Body of pancreas (tissue), 4 donors: ENCODE results near the gene ADAMTSL3. TPM values are rescaled to one million over a fixed set of nuclear protein-coding genes. Genes with fewer than 3 reads are reported as not detected.
"Not testable (repeated sequence)": the region's sequence is repeated elsewhere in the genome, so short reads cannot be mapped to it uniquely, and the experiment has no call there.

ENCODE experiments used
- ATAC-seq: fragments of 150-250 bp; one replicate; pipeline ENCODE4 v1.9.1; 2016
- DNase-seq, 4 donors: peaks; one replicate each; pipeline ENCODE4 v3.0.0-alpha.2; 2019
- H3K27ac ChIP-seq, 4 donors: fragments of 200-600 bp; sonication (generic); 1 replicate in 3 of 4; 2 replicates in 1 of 4; pipeline versions ENCODE4 v1.5.1 to v1.6.1; 2016 to 2019; ENCODE audit warnings: mild to moderate bottlenecking in 1 of 4, mixed read lengths in 1 of 4, moderate library complexity in 1 of 4
- H3K27me3 ChIP-seq, 2 donors: fragments of 200-600 bp; sonication (generic); one replicate each; pipeline ENCODE4 v1.6.0; 2016; ENCODE audit warnings: mild to moderate bottlenecking in 1 of 2
- H3K36me3 ChIP-seq, 2 donors: fragments of 200-600 bp; sonication (generic); replicated peaks in 1 of 2; 2 replicates each; pipeline ENCODE4 v1.5.1; 2016; ENCODE audit warnings: low read depth in 2 of 2; ENCODE audit not compliant: insufficient read depth in 1 of 2
- H3K4me1 ChIP-seq: fragments of 200-600 bp; sonication (generic); one replicate; pipeline ENCODE4 v1.6.0; 2016
- H3K4me3 ChIP-seq, 2 donors: fragments of 200-600 bp; sonication (generic); 1 replicate in 1 of 2; 2 replicates in 1 of 2; pipeline ENCODE4 v1.5.1; 2016 to 2019
- H3K9me3 ChIP-seq, 3 donors: fragments of 200-600 bp; sonication (generic); 1 replicate in 2 of 3; 2 replicates in 1 of 3; pipeline ENCODE4 v1.5.1; 2016
- POLR2A ChIP-seq, 3 donors: fragments of 450-650 bp; IDR thresholded peaks; one replicate each; pipeline ENCODE4 v1.6.1; 2016; ENCODE audit warnings: antibody characterized with exemption in 3 of 3, mild to moderate bottlenecking in 2 of 3
- WGBS, 2 donors: methylation state at CpG; one replicate each; pipeline ENCODE4 v1.1.5; 2017; 5-methylcytosine and 5-hydroxymethylcytosine counted together
- intact Hi-C: fragments of 100-400 bp; cut with DNase I; formaldehyde crosslinking; loops from one replicate; pipeline ENCODE4 v1.15.1; 2023
- total RNA-seq, 2 donors: library from RNA; depleted of rRNA; stranded (reverse); fragments of >200 nt; gene quantifications; one replicate each; pipeline ENCODE4 v1.1.0, GENCODE V29; 2016
- TF ChIP-seq, protein P1 (sequence below), 7 experiments: fragments of 450-650 bp in 4 of 7; fragments of 200-600 bp in 3 of 7; sonication (generic) in 3 of 7; IDR thresholded peaks; one replicate each; pipeline ENCODE4 v1.5.1; 2016 to 2019; ENCODE audit warnings: antibody characterized with exemption in 7 of 7

The ADAMTSL3 gene
- total RNA-seq, 2 donors from 2014 or later, result 7.8 to 10.2 TPM

DNA sequence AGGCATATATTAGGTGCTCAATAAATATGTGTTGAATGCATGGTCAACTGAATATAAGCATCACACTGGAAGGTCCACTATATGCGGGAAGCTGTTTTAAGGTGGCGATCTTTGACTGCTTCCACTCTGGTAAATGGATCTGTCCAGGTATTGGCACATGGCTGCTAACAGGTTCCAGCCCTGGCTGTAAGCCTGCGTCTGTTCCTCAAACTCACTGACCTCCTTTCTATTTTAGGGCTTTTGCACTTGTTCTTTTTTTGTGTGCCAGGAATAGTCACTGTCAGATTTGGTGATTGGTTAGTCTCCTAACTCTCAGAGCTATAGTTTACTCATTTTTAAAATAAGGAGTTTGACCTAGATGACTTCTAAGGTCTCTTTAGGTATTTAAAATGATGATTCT, 46.2 kb downstream of the ADAMTSL3 start:
- 91 to 96% methylated on average over 3 of the region's 3 CpGs for WGBS, 2 donors
- ATAC-seq (no peak), DNase-seq (no peak)
- TF ChIP-seq, protein P1, sequence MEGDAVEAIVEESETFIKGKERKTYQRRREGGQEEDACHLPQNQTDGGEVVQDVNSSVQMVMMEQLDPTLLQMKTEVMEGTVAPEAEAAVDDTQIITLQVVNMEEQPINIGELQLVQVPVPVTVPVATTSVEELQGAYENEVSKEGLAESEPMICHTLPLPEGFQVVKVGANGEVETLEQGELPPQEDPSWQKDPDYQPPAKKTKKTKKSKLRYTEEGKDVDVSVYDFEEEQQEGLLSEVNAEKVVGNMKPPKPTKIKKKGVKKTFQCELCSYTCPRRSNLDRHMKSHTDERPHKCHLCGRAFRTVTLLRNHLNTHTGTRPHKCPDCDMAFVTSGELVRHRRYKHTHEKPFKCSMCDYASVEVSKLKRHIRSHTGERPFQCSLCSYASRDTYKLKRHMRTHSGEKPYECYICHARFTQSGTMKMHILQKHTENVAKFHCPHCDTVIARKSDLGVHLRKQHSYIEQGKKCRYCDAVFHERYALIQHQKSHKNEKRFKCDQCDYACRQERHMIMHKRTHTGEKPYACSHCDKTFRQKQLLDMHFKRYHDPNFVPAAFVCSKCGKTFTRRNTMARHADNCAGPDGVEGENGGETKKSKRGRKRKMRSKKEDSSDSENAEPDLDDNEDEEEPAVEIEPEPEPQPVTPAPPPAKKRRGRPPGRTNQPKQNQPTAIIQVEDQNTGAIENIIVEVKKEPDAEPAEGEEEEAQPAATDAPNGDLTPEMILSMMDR (IDR thresholded peaks at IDR 0.05), result no peak
- no peak for TF ChIP-seq POLR2A (IDR thresholded peaks at IDR 0.05)
- Histone ChIP-seq H3K27me3 (no peaks in the 10 kb centered on the region), H3K4me3 (no peak overlapping the region), H3K36me3 (no peaks in the 10 kb centered on the region), H3K9me3 (no peaks in the 10 kb centered on the region), H3K4me1 (no peaks in the 10 kb centered on the region), H3K27ac (no peak overlapping the region)
- intact Hi-C loops, result no loop called here

DNA sequence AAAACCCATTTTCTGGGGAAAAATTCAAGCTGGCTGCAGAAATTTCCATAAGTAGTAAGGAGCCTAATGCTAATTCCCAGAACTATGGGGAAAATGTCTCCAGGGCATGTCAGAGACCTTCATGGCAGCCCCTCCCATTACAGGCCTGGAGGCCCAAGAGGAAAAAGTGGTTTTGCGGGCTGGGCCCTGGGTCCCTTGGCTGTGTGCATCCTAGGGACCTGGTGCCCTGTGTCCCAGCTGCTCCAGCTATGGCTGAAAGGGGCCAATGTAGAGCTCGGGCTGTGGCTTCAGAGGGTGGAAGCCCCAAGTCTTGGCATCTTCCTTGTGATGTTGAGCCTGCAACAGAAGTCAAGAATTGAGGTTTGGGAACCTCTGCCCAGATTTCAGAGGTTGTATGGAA, 48.4 kb downstream of the ADAMTSL3 start:
- not testable (repeated sequence) for ATAC-seq

DNA sequence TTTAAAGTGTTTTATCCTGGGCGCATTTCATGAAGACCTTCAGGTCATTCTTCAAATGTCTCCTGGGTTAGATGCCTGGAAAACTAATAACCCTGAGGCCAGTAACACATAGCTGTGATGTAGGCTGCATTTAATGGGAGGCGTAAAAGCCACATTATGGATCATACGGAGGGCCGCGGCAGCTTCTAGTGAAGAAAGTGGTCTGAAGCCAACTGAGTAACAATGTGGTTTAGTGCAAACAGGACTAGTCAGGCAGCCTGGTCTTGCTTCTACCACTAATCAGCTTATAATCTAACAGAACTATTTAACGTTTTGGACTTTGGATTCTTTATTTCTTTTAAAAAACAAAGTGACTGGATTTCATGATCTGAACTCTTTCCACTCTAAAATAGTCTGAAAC, 54.4 kb downstream of the ADAMTSL3 start:
- intact Hi-C loops, result no loop called here
- ATAC-seq, result no peak
- Histone ChIP-seq H3K9me3 (no peaks in the 10 kb centered on the region), H3K4me1 (peaks cover 3% of the 10 kb centered on the region), H3K36me3 (no peaks in the 10 kb centered on the region), H3K27ac (no peak overlapping the region), H3K4me3 (no peak overlapping the region), H3K27me3 (no peaks in the 10 kb centered on the region)
- TF ChIP-seq, protein P1 (IDR thresholded peaks at IDR 0.05), result no peak
- no peak for TF ChIP-seq POLR2A (IDR thresholded peaks at IDR 0.05)
- no peak for DNase-seq
- WGBS, 2 donors, result 76 to 78% methylated on average over 6 of the region's 6 CpGs

More for the DNA sequence above, 48.4 kb downstream of the ADAMTSL3 start:
- intact Hi-C loops, H3K4me1 ChIP-seq, H3K27ac ChIP-seq, H3K36me3 ChIP-seq, H3K4me3 ChIP-seq, H3K9me3 ChIP-seq, DNase-seq, H3K27me3 ChIP-seq: not testable (repeated sequence)
- WGBS, 2 donors, result 89 to 100% methylated on average over 1 to 2 of the region's 2 CpGs

DNA sequence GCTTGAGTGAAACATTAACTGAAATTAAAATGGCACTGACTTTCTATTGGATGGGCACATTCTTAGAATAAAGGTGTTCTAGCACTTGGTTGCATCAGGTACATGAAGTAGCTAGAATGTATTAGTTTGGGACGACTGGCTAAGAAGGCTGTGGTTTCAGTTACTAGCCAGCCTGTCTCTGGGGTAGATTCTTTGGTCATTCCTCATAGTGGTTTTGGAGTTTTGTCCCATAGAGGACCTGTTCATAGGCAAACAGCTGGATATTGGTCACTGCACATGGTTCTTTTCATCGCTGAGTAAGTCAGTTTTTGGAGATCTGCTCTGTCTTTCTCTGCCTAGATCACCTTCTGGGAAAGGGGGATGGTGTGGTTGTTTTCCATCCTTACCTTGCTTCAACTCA, 55.3 kb downstream of the ADAMTSL3 start:
- TF ChIP-seq, protein P1 (IDR thresholded peaks at IDR 0.05), result no peak
- TF ChIP-seq POLR2A (IDR thresholded peaks at IDR 0.05), result no peak
- intact Hi-C loops, result no loop called here
- Histone ChIP-seq H3K4me3 (no peak overlapping the region), H3K27ac (no peak overlapping the region), H3K36me3 (no peaks in the 10 kb centered on the region), H3K9me3 (no peaks in the 10 kb centered on the region), H3K4me1 (peaks cover 3% of the 10 kb centered on the region), H3K27me3 (no peaks in the 10 kb centered on the region)
- 85 to 90% methylated on average over 2 of the region's 2 CpGs for WGBS, 2 donors
- ATAC-seq (no peak), DNase-seq (no peak)

DNA sequence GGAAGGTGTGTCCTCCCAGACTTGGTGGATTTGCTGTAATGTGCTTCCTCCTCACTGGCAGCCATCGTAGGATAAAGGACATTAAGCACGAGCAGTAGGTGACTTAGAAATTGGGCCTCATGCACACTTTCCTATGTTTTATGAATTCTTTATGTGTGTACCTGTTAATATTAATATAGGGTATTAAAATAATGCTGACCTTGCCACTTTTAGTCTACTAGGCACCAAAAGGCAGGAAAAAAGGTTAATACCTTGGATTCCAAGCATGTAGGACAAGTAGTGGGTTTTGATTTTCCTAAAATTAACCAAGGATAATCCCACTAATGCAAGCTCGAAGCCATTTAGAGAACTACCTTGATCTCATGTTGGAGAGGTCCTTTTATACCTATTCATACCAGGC, 55.9 kb downstream of the ADAMTSL3 start:
- WGBS, 2 donors, result 93 to 97% methylated on average over 3 of the region's 3 CpGs
- H3K27me3 ChIP-seq, result no peaks in the 10 kb centered on the region
- TF ChIP-seq, protein P1 (IDR thresholded peaks at IDR 0.05), result no peak
- no peak for TF ChIP-seq POLR2A (IDR thresholded peaks at IDR 0.05)
- no peaks in the 10 kb centered on the region for H3K9me3 ChIP-seq
- intact Hi-C loops, result no loop called here
- H3K36me3 ChIP-seq, result no peaks in the 10 kb centered on the region
- H3K4me3 ChIP-seq, result no peak overlapping the region
- ATAC-seq (no peak), DNase-seq (no peak)
- peaks cover 3% of the 10 kb centered on the region for H3K4me1 ChIP-seq
- no peak overlapping the region for H3K27ac ChIP-seq
